ENCODE measurements around the gene BBS9.

The BBS9 gene

DNA sequence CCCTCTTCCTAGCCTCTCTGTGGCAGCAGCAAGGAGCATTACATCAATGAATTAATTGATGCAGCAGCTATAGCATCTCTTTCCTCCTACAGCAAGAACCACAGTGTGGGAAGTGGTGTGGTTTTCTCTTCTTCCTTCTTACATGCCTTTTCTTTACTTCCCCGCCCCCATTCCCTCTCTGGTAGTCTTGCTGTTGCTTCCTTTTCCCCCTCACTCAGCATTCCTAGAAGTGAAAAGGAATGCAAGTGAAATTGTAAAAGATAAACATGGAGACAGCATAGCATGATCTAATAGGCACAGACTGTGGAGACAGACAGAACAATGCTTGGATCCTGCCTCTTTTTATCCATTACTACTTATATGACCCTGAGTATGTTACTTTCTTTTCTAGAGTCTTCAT lies 405.5 kb downstream of the BBS9 start:
- in situ Hi-C loops (cut with MboI; ENCODE audit: low pct_unique_long_range_greater_than_20kb, low sequenced_read_pairs, unreplicated experiment): no loop called here
- DNase-seq (ENCODE audit: low spot score): no peak
- TF ChIP-seq, protein P1, sequence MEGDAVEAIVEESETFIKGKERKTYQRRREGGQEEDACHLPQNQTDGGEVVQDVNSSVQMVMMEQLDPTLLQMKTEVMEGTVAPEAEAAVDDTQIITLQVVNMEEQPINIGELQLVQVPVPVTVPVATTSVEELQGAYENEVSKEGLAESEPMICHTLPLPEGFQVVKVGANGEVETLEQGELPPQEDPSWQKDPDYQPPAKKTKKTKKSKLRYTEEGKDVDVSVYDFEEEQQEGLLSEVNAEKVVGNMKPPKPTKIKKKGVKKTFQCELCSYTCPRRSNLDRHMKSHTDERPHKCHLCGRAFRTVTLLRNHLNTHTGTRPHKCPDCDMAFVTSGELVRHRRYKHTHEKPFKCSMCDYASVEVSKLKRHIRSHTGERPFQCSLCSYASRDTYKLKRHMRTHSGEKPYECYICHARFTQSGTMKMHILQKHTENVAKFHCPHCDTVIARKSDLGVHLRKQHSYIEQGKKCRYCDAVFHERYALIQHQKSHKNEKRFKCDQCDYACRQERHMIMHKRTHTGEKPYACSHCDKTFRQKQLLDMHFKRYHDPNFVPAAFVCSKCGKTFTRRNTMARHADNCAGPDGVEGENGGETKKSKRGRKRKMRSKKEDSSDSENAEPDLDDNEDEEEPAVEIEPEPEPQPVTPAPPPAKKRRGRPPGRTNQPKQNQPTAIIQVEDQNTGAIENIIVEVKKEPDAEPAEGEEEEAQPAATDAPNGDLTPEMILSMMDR (IDR thresholded peaks at IDR 0.05; ENCODE audit: extremely low read depth, insufficient read depth, missing control alignments): no peak

DNA sequence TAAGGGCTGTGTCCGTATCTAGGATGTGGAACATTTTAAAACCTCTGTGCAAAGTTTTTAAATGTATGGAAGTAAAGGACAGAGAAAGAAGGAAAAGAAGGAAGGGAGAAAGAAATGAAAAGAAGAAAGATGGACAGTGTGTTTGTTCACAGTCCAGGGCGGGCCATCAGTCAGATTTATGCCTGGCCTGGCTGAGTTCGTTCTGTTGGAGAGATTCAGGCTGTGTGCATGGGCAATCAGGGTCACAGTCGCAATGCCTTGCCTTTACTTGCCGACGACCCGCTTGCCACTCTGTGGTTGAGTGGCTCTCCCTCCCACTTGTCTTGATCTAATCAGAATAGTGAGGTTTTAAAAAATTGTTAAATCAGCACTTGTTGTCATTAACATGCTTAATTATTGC lies 406.6 kb downstream of the BBS9 start:
- TF ChIP-seq, protein P1 (IDR thresholded peaks at IDR 0.05; ENCODE audit: extremely low read depth, insufficient read depth, missing control alignments): no peak
- in situ Hi-C loops (cut with MboI; ENCODE audit: low pct_unique_long_range_greater_than_20kb, low sequenced_read_pairs, unreplicated experiment): no loop called here
- no peak for DNase-seq (ENCODE audit: low spot score)

DNA sequence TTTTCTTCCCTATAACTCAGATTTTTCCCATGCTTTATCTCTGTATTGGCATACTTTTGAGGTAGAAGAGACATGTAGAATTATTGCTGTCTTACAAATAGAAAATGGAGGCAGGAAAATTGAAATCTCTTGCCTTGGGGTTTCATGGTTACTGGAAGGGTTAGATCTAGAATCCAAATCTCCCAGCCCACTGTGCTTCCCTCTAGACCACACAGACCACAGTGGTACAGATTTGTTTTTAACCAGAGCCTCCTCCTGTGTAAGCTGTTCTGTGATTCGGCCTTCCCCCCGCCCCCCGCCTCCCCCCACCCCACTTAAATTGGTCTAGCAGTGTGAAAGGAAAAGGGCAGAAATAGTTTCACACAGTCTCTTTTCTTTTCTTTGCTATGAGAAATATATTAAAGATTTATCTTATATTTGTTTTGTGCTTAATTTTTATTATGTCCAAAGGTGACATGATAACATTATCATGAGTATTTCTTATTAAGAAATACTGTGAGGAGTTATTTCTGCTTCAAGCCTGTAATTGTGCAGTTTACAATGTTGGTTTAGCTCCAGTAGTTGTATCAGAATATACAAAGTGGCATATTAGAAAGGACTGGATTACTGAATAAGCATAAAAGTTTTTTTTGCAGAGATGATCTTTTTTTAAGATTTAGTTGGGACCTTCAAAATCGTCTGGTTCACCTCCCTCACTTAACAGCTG lies 407.2 kb downstream of the BBS9 start:
- TF ChIP-seq, protein P1 (IDR thresholded peaks at IDR 0.05; ENCODE audit: extremely low read depth, insufficient read depth, missing control alignments): no peak
- no peak for DNase-seq (ENCODE audit: low spot score)
- in situ Hi-C loops (cut with MboI; ENCODE audit: low pct_unique_long_range_greater_than_20kb, low sequenced_read_pairs, unreplicated experiment): no loop called here

DNA sequence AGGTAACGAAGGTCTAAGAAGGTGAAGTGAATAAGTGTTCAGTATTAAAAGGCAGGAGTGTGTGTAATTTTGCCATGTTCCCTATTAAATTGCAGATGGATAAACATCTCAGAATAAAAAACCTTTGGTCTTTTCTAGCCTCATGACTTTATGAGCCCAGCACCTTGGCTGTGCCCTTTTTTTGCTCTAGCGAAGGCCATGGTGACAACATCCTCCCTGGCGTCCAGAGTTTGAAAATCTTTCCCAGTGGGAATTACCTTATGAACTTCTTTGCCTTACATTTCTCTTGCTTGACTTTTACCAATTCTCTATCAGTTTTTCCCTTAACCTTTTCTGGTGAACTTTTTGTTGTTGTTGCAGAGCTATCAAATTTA lies 407.7 kb downstream of the BBS9 start:
- in situ Hi-C loops (cut with MboI; ENCODE audit: low pct_unique_long_range_greater_than_20kb, low sequenced_read_pairs, unreplicated experiment): no loop called here
- DNase-seq (ENCODE audit: low spot score): no peak
- TF ChIP-seq, protein P1 (IDR thresholded peaks at IDR 0.05; ENCODE audit: extremely low read depth, insufficient read depth, missing control alignments): no peak

DNA sequence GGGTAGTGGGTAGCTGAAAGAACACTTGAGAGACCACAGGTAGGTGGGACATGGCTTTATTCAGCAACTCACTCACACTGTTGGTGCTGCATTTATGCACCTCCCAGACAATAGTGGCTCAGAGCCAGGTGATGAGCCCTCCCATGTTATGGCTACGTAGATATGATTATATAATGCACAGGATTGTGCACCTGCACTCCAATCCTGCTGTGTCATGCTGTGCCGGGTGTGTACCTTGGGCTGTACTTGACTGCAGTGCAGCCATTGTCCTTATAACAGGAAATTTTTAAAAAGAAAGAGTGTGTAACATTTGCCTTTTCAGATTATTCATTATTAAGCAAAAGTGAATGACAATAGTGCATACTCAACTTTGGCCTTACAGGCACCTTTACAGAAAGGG lies 409.8 kb downstream of the BBS9 start:
- in situ Hi-C loops (cut with MboI; ENCODE audit: low pct_unique_long_range_greater_than_20kb, low sequenced_read_pairs, unreplicated experiment): no loop called here
- TF ChIP-seq, protein P1 (IDR thresholded peaks at IDR 0.05; ENCODE audit: extremely low read depth, insufficient read depth, missing control alignments): no peak
- DNase-seq (ENCODE audit: low spot score): no peak

DNA sequence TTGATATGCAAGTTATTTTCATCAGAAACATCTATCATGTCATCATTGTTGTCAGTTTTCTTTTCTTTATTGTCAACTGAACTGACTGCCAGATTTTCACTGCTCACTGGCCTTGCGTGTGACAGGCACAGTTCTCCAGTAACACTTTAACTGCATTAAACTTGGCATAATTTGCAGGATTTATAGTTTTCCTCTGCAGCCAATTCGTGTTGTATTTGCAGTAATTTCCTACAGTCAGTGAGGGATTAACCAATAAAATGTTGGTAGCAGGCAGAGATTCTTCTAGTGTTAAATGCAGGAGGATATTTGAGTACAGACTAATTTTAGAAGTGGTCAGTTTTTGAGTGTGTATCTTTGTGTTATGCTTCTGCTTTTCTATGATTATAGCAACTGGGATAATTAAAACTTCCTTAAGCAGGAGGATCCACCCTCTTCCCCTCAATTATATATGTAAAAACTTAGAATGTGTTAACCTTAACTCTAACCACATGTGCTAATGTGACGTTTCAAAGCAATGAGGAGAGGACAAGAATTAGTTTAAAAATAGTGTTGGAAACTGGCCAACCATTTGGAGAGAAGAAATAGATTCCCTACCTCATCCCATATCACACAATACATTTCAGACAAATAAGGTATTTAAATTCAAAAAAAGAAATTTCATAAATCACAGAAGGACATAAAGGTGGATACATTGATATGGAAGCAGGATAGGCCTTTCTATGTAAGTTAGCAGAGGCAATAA lies 410.5 kb downstream of the BBS9 start:
- TF ChIP-seq, protein P1 (IDR thresholded peaks at IDR 0.05; ENCODE audit: extremely low read depth, insufficient read depth, missing control alignments): no peak
- in situ Hi-C loops (cut with MboI; ENCODE audit: low pct_unique_long_range_greater_than_20kb, low sequenced_read_pairs, unreplicated experiment): no loop called here
- DNase-seq (ENCODE audit: low spot score): no peak
